T-cell (primary cell): Measurements from ENCODE around the gene ADK. TPM values are rescaled to one million over a fixed set of nuclear protein-coding genes. Genes with fewer than 3 reads are reported as not detected.

Experiments used
- ATAC-seq, 4 experiments: fragments of 200-7000 bp in 3 of 4; fragments of 150-1000 bp in 1 of 4; cut with Tn5 transposase; replicated peaks in 1 of 4; 1 replicate in 3 of 4; 2 replicates in 1 of 4; pipeline ENCODE4 v1.10.0; 2021; ENCODE audit warnings: moderate library complexity in 3 of 4, mild to moderate bottlenecking in 2 of 4, moderate number of reproducible peaks in 1 of 4
- CTCF ChIA-PET, 2 donors: fragments of 300-600 bp; sonication (Branson Sonifier 250); formaldehyde crosslinking; loops; one replicate each; lab custom pipeline; 2022; ENCODE audit warnings: antibody characterized with exemption in 2 of 2; lab: Charles Lee
- POLR2A ChIA-PET, 2 donors: fragments of 300-600 bp; sonication (Branson Sonifier 250); formaldehyde crosslinking; loops; one replicate each; lab custom pipeline; 2022; ENCODE audit warnings: antibody characterized with exemption in 2 of 2; lab: Charles Lee
- DNase-seq, 35 experiments: peaks; one replicate each; pipeline versions ENCODE4 v3.0.0 to v3.0.0-alpha.2; 2013 to 2023
- H3K27ac ChIP-seq: one replicate; pipeline ENCODE4 v1.5.1; 2013; ENCODE audit warnings: low read length
- H3K27me3 ChIP-seq, 2 experiments: replicated peaks in 1 of 2; 1 replicate in 1 of 2; 2 replicates in 1 of 2; pipeline versions ENCODE4 v1.6.1 to v1.7.0; 2013; ENCODE audit warnings: low read length in 1 of 2, mixed read lengths in 1 of 2; ENCODE audit not compliant: control insufficient read depth in 2 of 2, insufficient read depth in 2 of 2; ENCODE audit errors: extremely low read depth in 1 of 2
- H3K36me3 ChIP-seq, 2 donors: 1 replicate in 1 of 2; 2 replicates in 1 of 2; pipeline versions ENCODE4 v1.6.1 to v1.7.0; 2013; ENCODE audit warnings: low read length in 1 of 2; ENCODE audit not compliant: control insufficient read depth in 2 of 2, insufficient read depth in 1 of 2; ENCODE audit errors: extremely low read depth in 1 of 2
- H3K4me1 ChIP-seq, 2 experiments: 1 replicate in 1 of 2; 2 replicates in 1 of 2; pipeline versions ENCODE4 v1.6.1 to v1.7.0; 2013; ENCODE audit warnings: low read length in 2 of 2, mixed read lengths in 1 of 2; ENCODE audit not compliant: insufficient read depth in 2 of 2, control insufficient read depth in 1 of 2; ENCODE audit errors: extremely low read depth in 1 of 2
- H3K4me3 ChIP-seq, 2 donors: 1 replicate in 1 of 2; 2 replicates in 1 of 2; pipeline versions ENCODE4 v1.5.1 to v1.7.0; 2013; ENCODE audit warnings: mild to moderate bottlenecking in 2 of 2, low read length in 1 of 2, moderate library complexity in 1 of 2; ENCODE audit not compliant: control insufficient read depth in 1 of 2; ENCODE audit errors: extremely low read depth in 1 of 2
- H3K9me3 ChIP-seq: 2 replicates; pipeline ENCODE4 v1.7.0; 2013
- H3K27ac Mint-ChIP-seq, 2 donors: one replicate each; pipeline ENCODE4 v1.8.0; 2020 to 2021; ENCODE audit warnings: mild to moderate bottlenecking in 2 of 2, mixed read lengths in 2 of 2
- H3K27me3 Mint-ChIP-seq, 2 donors: one replicate each; pipeline ENCODE4 v1.8.0; 2021 to 2022; ENCODE audit warnings: mixed read lengths in 2 of 2
- H3K36me3 Mint-ChIP-seq: one replicate; pipeline ENCODE4 v1.8.0; 2021; ENCODE audit warnings: mixed read lengths
- H3K4me1 Mint-ChIP-seq, 3 donors: one replicate each; pipeline ENCODE4 v1.8.0; 2020 to 2022; ENCODE audit warnings: mixed read lengths in 3 of 3, mild to moderate bottlenecking in 1 of 3
- H3K4me3 Mint-ChIP-seq, 3 donors: one replicate each; pipeline ENCODE4 v1.8.0; 2020 to 2022; ENCODE audit warnings: mild to moderate bottlenecking in 3 of 3, mixed read lengths in 3 of 3, moderate library complexity in 3 of 3
- H3K9me3 Mint-ChIP-seq, 3 donors: one replicate each; pipeline ENCODE4 v1.8.0; 2020 to 2022; ENCODE audit warnings: mixed read lengths in 3 of 3
- WGBS: methylation state at CpG from one replicate; pipeline ENCODE4 v1.1.5; 2013; ENCODE audit warnings: missing lambda C conversion rate; ENCODE audit not compliant: insufficient coverage; 5-methylcytosine and 5-hydroxymethylcytosine counted together
- total RNA-seq, 35 experiments: library from RNA in 6 of 35; stranded (reverse) in 6 of 35; fragments of 120-200 nt in 1 of 35; gene quantifications; one replicate each; pipeline versions ENCODE4 v1.2.1 to v1.2.4 and lab custom pipeline; 2013 to 2026

Gene ADK
- total RNA-seq, 5 donors from 2014 or later (not counting 1 experiment from before 2014, with no cell fraction given): 20.7 to 32.8 (median 23.6) TPM

DNA sequence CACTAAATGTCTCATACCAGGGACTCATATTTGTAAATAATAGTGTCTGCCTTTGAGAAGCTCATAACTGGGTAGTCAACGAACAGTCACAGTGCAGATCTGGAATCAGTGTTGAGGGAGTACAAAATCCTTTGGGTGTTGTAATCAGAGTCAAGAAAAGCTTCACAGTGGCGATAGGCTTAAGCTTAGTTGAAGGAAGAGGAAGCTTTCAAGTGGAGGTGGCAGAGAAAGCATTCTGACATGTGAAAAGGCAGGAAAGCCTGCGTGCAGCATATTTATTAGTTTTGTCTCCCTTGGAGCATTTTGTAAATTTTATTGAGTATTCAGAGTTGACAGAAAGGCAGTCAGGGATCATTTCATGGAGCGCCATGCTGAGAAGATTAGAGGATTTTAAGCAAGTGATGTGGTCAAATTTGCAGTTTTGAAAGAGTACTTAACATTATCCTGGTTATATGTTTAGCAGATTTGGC lies 104.9 kb downstream of the ADK start:
- ATAC-seq (no peak), DNase-seq (no peak)
- WGBS: 95% methylated on average over 4 of the region's 4 CpGs
- no peaks in the 10 kb centered on the region for H3K9me3 Mint-ChIP-seq
- Histone ChIP-seq H3K9me3 (no peaks in the 10 kb centered on the region), H3K4me3 (no peak overlapping the region), H3K27me3 (no peaks in the 10 kb centered on the region), H3K27ac (no peak overlapping the region), H3K4me1 (no peaks in the 10 kb centered on the region), H3K36me3 (no peaks in the 10 kb centered on the region)
- ChIA-PET POLR2A (no interaction called here), CTCF (no interaction called here)
- H3K27me3 Mint-ChIP-seq: no peaks in the 10 kb centered on the region
- no peak overlapping the region for H3K4me3 Mint-ChIP-seq
- no peak overlapping the region for H3K27ac Mint-ChIP-seq
- peaks cover 11 to 21% (median 16%) of the 10 kb centered on the region in 3 donors for H3K4me1 Mint-ChIP-seq
- peaks cover 4% of the 10 kb centered on the region for H3K36me3 Mint-ChIP-seq

DNA sequence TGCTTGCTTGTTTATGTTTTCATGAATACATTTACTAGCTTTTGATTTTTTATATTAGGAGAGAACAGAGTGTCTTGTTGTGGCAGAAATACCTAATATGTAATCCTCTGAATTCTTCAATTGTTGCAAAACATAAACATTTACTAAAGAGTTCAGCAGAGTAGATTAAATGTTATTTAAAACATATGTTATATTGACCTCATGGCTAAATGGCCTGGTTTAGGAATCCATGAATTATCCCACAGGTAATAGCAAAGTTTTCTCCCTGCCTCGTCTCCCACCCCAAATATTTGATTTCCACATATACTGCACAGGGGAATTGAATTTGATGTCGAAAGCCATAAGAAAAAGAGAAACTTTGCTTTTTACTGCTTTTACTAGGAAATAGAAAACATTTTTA lies 111.8 kb downstream of the ADK start:
- no CpG with 5 or more reads among the region's 2 CpGs for WGBS

DNA sequence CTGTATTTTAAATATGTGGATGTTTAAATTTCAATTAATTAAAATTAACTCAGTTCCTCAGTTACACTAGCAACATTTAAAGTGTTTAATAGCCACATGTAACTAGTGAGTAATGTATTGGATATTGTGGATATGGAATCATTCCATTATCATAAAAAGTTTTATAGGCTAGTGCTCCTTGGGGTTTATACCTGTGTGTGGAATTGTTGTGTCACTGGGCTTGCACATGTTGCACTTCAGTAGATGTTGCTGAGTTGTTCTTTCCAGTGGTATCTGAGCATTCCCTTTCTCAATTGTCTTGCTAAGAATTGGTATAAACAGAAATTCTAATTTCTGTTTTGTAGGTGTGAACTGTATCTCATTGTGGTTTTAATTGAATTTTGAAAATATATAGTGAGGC lies 113.0 kb downstream of the ADK start:
- H3K4me1 Mint-ChIP-seq: peaks cover 6 to 21% (median 15%) of the 10 kb centered on the region in 3 donors
- H3K4me3 Mint-ChIP-seq: no peak overlapping the region
- Histone ChIP-seq H3K9me3 (no peaks in the 10 kb centered on the region), H3K27ac (no peak overlapping the region), H3K4me1 (peaks cover 0 to 4% of the 10 kb centered on the region in 2 experiments), H3K4me3 (no peak overlapping the region), H3K27me3 (no peaks in the 10 kb centered on the region), H3K36me3 (no peaks in the 10 kb centered on the region)
- peaks cover 6% of the 10 kb centered on the region for H3K36me3 Mint-ChIP-seq
- no peaks in the 10 kb centered on the region for H3K9me3 Mint-ChIP-seq
- no peak for DNase-seq
- ATAC-seq: no peak
- no peak overlapping the region for H3K27ac Mint-ChIP-seq
- CTCF ChIA-PET: no interaction called here
- POLR2A ChIA-PET: no interaction called here
- no peaks in the 10 kb centered on the region for H3K27me3 Mint-ChIP-seq

More for the DNA sequence above, 111.8 kb downstream of the ADK start:
- Mint-ChIP-seq H3K27ac (no peak overlapping the region), H3K9me3 (no peaks in the 10 kb centered on the region), H3K4me3 (no peak overlapping the region), H3K27me3 (no peaks in the 10 kb centered on the region), H3K4me1 (peaks cover 6 to 21% (median 15%) of the 10 kb centered on the region in 3 donors), H3K36me3 (peaks cover 6% of the 10 kb centered on the region)
- H3K4me3 ChIP-seq: no peak overlapping the region
- CTCF ChIA-PET: interaction anchor here (0.5 to 0.7 kb wide), 3 partner anchors 98 to 757 kb away, joined by 3 to 4 read pairs (median 3); no protein-coding TSS in a partner anchor
- POLR2A ChIA-PET: no interaction called here
- no peaks in the 10 kb centered on the region for H3K9me3 ChIP-seq
- H3K4me1 ChIP-seq: peaks cover 0 to 4% of the 10 kb centered on the region in 2 experiments
- ATAC-seq: no peak
- no peaks in the 10 kb centered on the region for H3K36me3 ChIP-seq
- H3K27ac ChIP-seq: no peak overlapping the region
- H3K27me3 ChIP-seq: no peaks in the 10 kb centered on the region
- no peak for DNase-seq

DNA sequence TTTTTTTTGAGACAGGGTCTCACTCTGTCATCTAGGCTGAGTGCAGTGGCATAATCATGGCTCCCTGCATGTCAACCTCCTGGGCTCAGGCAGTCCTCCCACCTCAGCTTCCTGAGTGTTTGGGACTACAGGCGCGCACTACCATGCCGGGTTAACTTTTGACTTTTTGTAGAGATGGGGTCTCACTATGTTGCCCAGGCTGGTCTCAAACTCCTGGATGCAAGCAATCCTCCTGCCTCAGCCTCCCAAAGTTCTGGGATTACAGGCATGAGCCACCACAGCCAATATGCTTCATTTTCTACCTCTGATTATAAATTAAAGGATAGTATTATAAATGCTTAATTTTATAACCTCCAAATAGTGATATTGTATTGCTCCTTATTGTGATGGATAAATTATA lies 121.3 kb downstream of the ADK start:
- no CpG with 5 or more reads among the region's 3 CpGs for WGBS
- no peak overlapping the region for H3K27ac ChIP-seq

DNA sequence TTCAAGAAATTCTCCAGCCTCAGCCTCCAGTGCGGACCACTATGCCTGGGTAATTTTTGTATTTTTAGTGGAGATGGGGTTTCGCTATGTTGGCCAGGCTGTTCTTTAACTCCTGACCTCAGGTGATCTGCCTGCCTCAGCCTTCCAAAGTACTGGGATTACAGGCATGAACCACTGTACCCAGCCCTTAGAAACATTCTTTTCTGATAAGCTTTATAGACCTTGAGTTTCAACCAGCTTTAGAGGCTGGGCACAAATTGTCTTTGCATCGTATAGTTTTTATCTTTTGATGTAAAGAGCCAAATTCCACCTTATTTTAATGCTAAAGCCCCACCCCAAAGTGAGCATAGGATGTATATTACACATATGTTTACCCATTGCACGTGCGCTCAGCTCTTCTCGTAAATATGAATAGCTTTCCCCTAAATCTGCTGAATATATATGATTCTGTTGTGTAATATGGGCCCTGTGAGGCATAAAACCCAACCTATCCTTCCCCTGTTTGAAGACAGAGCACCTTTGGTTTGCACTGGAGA lies 124.8 kb downstream of the ADK start:
- ATAC-seq (no peak), DNase-seq (no peak)
- H3K4me3 ChIP-seq: no peak overlapping the region
- no peak overlapping the region for H3K4me3 Mint-ChIP-seq
- 100% methylated on average over 1 of the region's 6 CpGs for WGBS
- POLR2A ChIA-PET: interaction anchor here in 1 of 2 donors (0.7 kb wide), 1 partner anchor 33 kb away, joined by 3 read pairs; no protein-coding TSS in a partner anchor
- CTCF ChIA-PET: no interaction called here
- H3K36me3 Mint-ChIP-seq: peaks cover 5% of the 10 kb centered on the region
- H3K9me3 ChIP-seq: no peaks in the 10 kb centered on the region
- no peak overlapping the region for H3K27ac ChIP-seq
- no peak overlapping the region for H3K27ac Mint-ChIP-seq
- no peaks in the 10 kb centered on the region for H3K4me1 ChIP-seq
- no peaks in the 10 kb centered on the region for H3K36me3 ChIP-seq
- H3K9me3 Mint-ChIP-seq: no peaks in the 10 kb centered on the region
- H3K4me1 Mint-ChIP-seq: peaks cover 4 to 20% (median 8%) of the 10 kb centered on the region in 3 donors
- H3K27me3 Mint-ChIP-seq: no peaks in the 10 kb centered on the region
- no peaks in the 10 kb centered on the region for H3K27me3 ChIP-seq

More for the DNA sequence above, 121.3 kb downstream of the ADK start:
- CTCF ChIA-PET: interaction anchor here in 1 of 2 donors (0.9 kb wide), 1 partner anchor 9 kb away, joined by 3 read pairs; no protein-coding TSS in a partner anchor
- Histone ChIP-seq H3K36me3 (no peaks in the 10 kb centered on the region), H3K27me3 (no peaks in the 10 kb centered on the region), H3K4me1 (no peaks in the 10 kb centered on the region), H3K4me3 (no peak overlapping the region), H3K9me3 (no peaks in the 10 kb centered on the region)
- Mint-ChIP-seq H3K4me1 (peaks cover 0 to 14% (median 3%) of the 10 kb centered on the region in 3 donors), H3K4me3 (no peak overlapping the region), H3K27me3 (no peaks in the 10 kb centered on the region), H3K9me3 (no peaks in the 10 kb centered on the region), H3K27ac (no peak overlapping the region), H3K36me3 (no peaks in the 10 kb centered on the region)
- DNase-seq: no peak
- POLR2A ChIA-PET: no interaction called here
- ATAC-seq: no peak

DNA sequence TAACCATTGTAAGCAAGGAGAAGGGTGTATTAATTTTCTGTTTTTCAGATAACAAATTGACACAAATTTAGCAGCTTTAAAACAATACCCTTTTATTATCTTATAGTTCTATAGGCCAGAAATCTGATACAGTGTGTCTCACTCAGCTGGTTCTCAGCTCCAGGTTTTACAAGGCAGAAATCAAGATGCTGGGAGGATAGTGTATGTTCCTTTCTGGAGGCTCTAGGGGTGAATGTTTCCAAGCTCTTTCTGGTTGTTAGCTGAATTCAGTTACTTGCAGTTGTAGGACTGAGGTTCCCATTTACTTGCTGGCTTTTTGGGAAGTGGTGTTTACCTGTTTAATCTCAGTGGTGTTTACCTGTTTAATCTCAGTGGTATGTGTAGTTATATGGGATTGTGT lies 125.4 kb downstream of the ADK start:
- no peak overlapping the region for H3K27ac Mint-ChIP-seq
- H3K9me3 Mint-ChIP-seq: no peaks in the 10 kb centered on the region
- ChIA-PET CTCF (no interaction called here), POLR2A (interaction anchor here in 1 of 2 donors (0.7 kb wide), 2 partner anchors 17 to 33 kb away, joined by 3 read pairs; no protein-coding TSS in a partner anchor)
- Histone ChIP-seq H3K4me3 (no peak overlapping the region), H3K9me3 (no peaks in the 10 kb centered on the region), H3K27me3 (no peaks in the 10 kb centered on the region), H3K27ac (no peak overlapping the region), H3K36me3 (no peaks in the 10 kb centered on the region), H3K4me1 (no peaks in the 10 kb centered on the region)
- H3K4me1 Mint-ChIP-seq: peaks cover 7 to 25% (median 11%) of the 10 kb centered on the region in 3 donors
- ATAC-seq (no peak), DNase-seq (no peak)
- H3K27me3 Mint-ChIP-seq: no peaks in the 10 kb centered on the region
- no peak overlapping the region for H3K4me3 Mint-ChIP-seq
- H3K36me3 Mint-ChIP-seq: peaks cover 8% of the 10 kb centered on the region
